Measurements from ENCODE around the gene USP3. TPM values are rescaled to one million over a fixed set of nuclear protein-coding genes. Genes with fewer than 3 reads are reported as not detected.

Gene USP3
- total and polyA plus RNA-seq, 2 of the 13 experiments (the other 11 are each of a cell fraction or from before 2014, with no cell fraction given): 14.3 to 61.2 TPM

DNA sequence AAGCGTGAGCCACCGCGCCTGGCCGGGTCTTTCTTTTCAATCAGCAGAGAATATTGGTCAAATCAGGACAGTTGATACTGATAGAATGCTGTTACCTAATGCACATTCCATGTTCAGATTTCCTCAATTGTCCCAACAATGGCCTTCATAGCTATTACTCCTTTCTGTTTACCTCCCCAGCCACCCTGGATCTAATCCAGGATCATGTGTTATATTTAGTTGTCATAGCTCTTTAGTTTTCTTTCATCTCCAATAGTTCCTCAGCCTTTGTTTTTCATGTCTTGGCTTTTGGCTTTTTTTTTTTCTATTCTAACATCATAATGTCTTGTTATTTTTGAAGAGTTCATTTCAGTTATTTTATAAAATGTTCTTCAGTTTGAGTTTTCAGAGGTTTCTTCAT is 14.6 kb downstream of the USP3 start (continued):
- TF ChIP-seq SPEN (CRISPR knock-in tag; IDR thresholded peaks at IDR 0.05; ENCODE audit: low read depth): no peak
- no peak for TF ChIP-seq ZNF644 (CRISPR knock-in tag; IDR thresholded peaks at IDR 0.05; ENCODE audit: low read depth)

DNA sequence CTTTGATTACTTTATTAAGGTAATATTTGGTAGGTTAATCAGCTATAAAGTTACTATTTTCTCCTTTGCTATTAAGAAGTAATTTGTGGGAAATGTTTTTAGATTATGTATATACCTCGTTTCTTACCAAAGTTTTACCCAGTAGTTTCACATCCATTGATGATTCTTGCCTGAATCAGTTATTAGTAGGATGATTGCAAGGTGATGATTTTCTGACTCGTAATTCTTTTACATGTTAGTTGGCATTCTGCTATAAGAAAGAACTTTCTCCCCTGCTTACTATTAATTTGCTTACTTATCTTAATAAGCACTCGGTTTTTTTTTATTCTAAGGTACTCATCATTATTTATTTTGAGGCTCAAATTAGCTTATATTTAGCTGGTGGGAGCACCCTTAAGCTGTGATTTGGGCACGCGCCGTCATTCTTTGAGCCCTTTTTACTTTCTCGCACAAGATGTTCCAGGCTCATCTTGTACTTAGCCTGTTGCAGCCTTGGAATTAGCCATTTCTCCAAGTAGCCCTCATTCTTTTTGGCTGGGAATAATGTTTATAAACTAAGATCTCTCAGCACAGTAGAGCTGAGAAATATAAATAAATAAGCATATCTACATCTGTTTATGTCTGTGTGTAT is 15.3 kb downstream of the USP3 start:
- Histone ChIP-seq H4K20me1 (ENCODE audit: insufficient read depth, low read length) (peaks cover 47% of the 10 kb centered on the region), H3K27ac (ENCODE audit: extremely low read length, insufficient read depth, low read length) (no peak overlapping the region), H3K36me3 (replicated peaks in 1 of 2; ENCODE audit: control insufficient read depth in 1 of 2, insufficient read depth in 2 of 2, low read length in 2 of 2) (no peaks in the 10 kb centered on the region; a peak in 2 of 5 replicates), H3K27me3 (ENCODE audit: control insufficient read depth in 1 of 2, insufficient read depth in 2 of 2, low read length in 2 of 2) (no peaks in the 10 kb centered on the region), H2AFZ (ENCODE audit: low read length) (no peak overlapping the region), H3K79me2 (ENCODE audit: insufficient read depth, low read length) (peaks cover 99% of the 10 kb centered on the region), H3K9me3 (ENCODE audit: low read length) (no peaks in the 10 kb centered on the region), H3K9ac (ENCODE audit: insufficient read depth, low read depth, low read length) (no peak overlapping the region), H3K4me3 (replicated peaks in 1 of 3; ENCODE audit: insufficient read depth in 1 of 3, low read depth in 2 of 3, low read length in 3 of 3) (no peak overlapping the region), H3K4me2 (ENCODE audit: low read depth, low read length) (no peak overlapping the region), H3K4me1 (ENCODE audit: insufficient read depth, low read length) (peaks cover 89% of the 10 kb centered on the region)
- POLR2A ChIA-PET: interaction anchor here (1.1 kb wide), 1 partner anchor 16 kb away, joined by 5 read pairs; the partner anchor contains the start of gene USP3
- TF ChIP-seq EEA1 (CRISPR knock-in tag; IDR thresholded peaks at IDR 0.05; ENCODE audit: borderline replicate concordance): no peak
- TF ChIP-seq AGO2 (optimal IDR thresholded peaks at IDR 0.05; ENCODE audit: low read depth, low read length): no peak
- TF ChIP-seq, protein P1, sequence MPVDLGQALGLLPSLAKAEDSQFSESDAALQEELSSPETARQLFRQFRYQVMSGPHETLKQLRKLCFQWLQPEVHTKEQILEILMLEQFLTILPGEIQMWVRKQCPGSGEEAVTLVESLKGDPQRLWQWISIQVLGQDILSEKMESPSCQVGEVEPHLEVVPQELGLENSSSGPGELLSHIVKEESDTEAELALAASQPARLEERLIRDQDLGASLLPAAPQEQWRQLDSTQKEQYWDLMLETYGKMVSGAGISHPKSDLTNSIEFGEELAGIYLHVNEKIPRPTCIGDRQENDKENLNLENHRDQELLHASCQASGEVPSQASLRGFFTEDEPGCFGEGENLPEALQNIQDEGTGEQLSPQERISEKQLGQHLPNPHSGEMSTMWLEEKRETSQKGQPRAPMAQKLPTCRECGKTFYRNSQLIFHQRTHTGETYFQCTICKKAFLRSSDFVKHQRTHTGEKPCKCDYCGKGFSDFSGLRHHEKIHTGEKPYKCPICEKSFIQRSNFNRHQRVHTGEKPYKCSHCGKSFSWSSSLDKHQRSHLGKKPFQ (CRISPR knock-in tag; IDR thresholded peaks at IDR 0.05; ENCODE audit: insufficient replicate concordance): no peak
- TF ChIP-seq HOXA3 (CRISPR knock-in tag; IDR thresholded peaks at IDR 0.05): no peak
- TF ChIP-seq RBM22 (optimal IDR thresholded peaks at IDR 0.05; ENCODE audit: low read length): peak; percentile 30
- no peak for TF ChIP-seq SMARCE1 (IDR thresholded peaks at IDR 0.05; ENCODE audit: borderline replicate concordance)
- TF ChIP-seq JARID2 (CRISPR knock-in tag; IDR thresholded peaks at IDR 0.05; ENCODE audit: insufficient replicate concordance): no peak
- intact Hi-C loops (cut with micrococcal nuclease; ENCODE audit: unreplicated experiment) (no loop called here), in situ Hi-C loops (cut with HindIII; ENCODE audit: extremely low pct_ligation_motif_present, low pct_unique_long_range_greater_than_20kb) (no loop called here)
- no TSS peak for BruUV-seq (replicated peaks)
- WGBS (ENCODE audit: low lambda C conversion rate): 95% methylated on average over 7 of the region's 7 CpGs
- no peak for DNase-seq (ENCODE audit: low spot score)
- FAIRE-seq: no peak
- CTCF ChIA-PET (ENCODE audit: low intra/inter-chr PET ratio, low total read pairs): no interaction called here
- ATAC-seq: no peak

Data from HepG2 (cell line).